HepG2 (cell line): ENCODE data around the gene GPR17. TPM values are rescaled to one million over a fixed set of nuclear protein-coding genes. Genes with fewer than 3 reads are reported as not detected.

Experiments used
- CEBPG ChIP-seq: IDR thresholded peaks from 2 replicates; pipeline ENCODE4 v1.6.1; 2016
- HNF4G ChIP-seq, 2 experiments: sonication (generic) in 1 of 2; formaldehyde crosslinking in 1 of 2; IDR thresholded peaks; 2 replicates each; pipeline versions ENCODE4 v1.4.0 to v1.6.1; 2011 to 2020; ENCODE audit warnings: borderline replicate concordance in 2 of 2, low read depth in 2 of 2, mild to moderate bottlenecking in 2 of 2, low read length in 1 of 2, missing genetic modification reagents in 1 of 2, moderate library complexity in 1 of 2
- HOMEZ ChIP-seq: IDR thresholded peaks from 2 replicates; pipeline ENCODE4 v1.6.1; 2016; ENCODE audit warnings: low read depth
- MYC ChIP-seq: sonication (generic); formaldehyde crosslinking; IDR thresholded peaks from 2 replicates; pipeline ENCODE4 v1.9.0; 2021; ENCODE audit warnings: missing genetic modification reagents, borderline replicate concordance
- POLR2AphosphoS5 ChIP-seq: IDR thresholded peaks from 2 replicates; pipeline ENCODE4 v1.6.1; 2012; ENCODE audit warnings: low read depth, low read length
- THRA ChIP-seq: sonication (generic); formaldehyde crosslinking; IDR thresholded peaks from 2 replicates; pipeline ENCODE4 v1.4.0; 2020; ENCODE audit warnings: missing genetic modification reagents, borderline replicate concordance
- XBP1 ChIP-seq: sonication (generic); formaldehyde crosslinking; IDR thresholded peaks from 2 replicates; pipeline ENCODE4 v1.5.0; 2020; ENCODE audit warnings: missing genetic modification reagents
- ZNF180 ChIP-seq: sonication (generic); formaldehyde crosslinking; IDR thresholded peaks from 2 replicates; pipeline ENCODE4 v1.4.0; 2020; ENCODE audit warnings: low read depth, missing genetic modification reagents, borderline replicate concordance
- ZNF234 ChIP-seq: sonication (generic); formaldehyde crosslinking; conservative IDR thresholded peaks from 2 replicates; pipeline ENCODE4 v1.5.1; 2020; ENCODE audit warnings: mild to moderate bottlenecking, missing genetic modification reagents
- ZNF407 ChIP-seq: sonication (generic); formaldehyde crosslinking; IDR thresholded peaks from one replicate; pipeline ENCODE4 v1.5.1; 2020; ENCODE audit warnings: mild to moderate bottlenecking, missing genetic modification reagents; ENCODE audit errors: not compliant biosample characterization
- ZNF510 ChIP-seq: sonication (generic); formaldehyde crosslinking; IDR thresholded peaks from 2 replicates; pipeline ENCODE4 v1.4.0; 2020; ENCODE audit warnings: low read depth, mild to moderate bottlenecking, missing genetic modification reagents
- ZNF687 ChIP-seq: sonication (generic); formaldehyde crosslinking; IDR thresholded peaks from 2 replicates; pipeline ENCODE4 v1.5.1; 2020; ENCODE audit warnings: mild to moderate bottlenecking, missing genetic modification reagents, moderate library complexity
- ZNF792 ChIP-seq: IDR thresholded peaks from 2 replicates; pipeline ENCODE4 v1.6.1; 2016
- ZZZ3 ChIP-seq: sonication (generic); formaldehyde crosslinking; IDR thresholded peaks from 2 replicates; pipeline ENCODE4 v1.4.0; 2020; ENCODE audit warnings: missing genetic modification reagents, mild to moderate bottlenecking, borderline replicate concordance
- polyA plus RNA-seq, 8 experiments: library from polyadenylated mRNA; depleted of rRNA in 3 of 8; stranded (reverse) in 7 of 8; unstranded in 1 of 8; fragments of >200 nt; fragmentation: Illumina TruSeq in 4 of 8; extraction: Trizol in 4 of 8; gene quantifications; 2 replicates each; pipeline versions ENCODE4 v1.2.1 to v1.2.3, GENCODE V29; 2011 to 2016; ENCODE audit warnings: low read depth in 4 of 8, missing spikeins in 1 of 8, mixed read lengths in 1 of 8; ENCODE audit not compliant: insufficient read depth in 1 of 8
- total RNA-seq, 5 experiments: library from RNA; depleted of rRNA; stranded (reverse); fragments of >200 nt; fragmentation: Illumina TruSeq; extraction: Trizol; gene quantifications; 2 replicates each; pipeline ENCODE4 v1.2.3, GENCODE V29; 2016; ENCODE audit warnings: low read depth in 1 of 5

Gene GPR17
- total and polyA plus RNA-seq, 2 of the 13 experiments (the other 11 are each of a cell fraction or from before 2014, with no cell fraction given) = not detected

- TF ChIP-seq ZNF407 (CRISPR knock-in tag) = peak; percentile 6
- no peak; the same call in 1 of the 2 replicates for TF ChIP-seq ZZZ3
- peak; percentile 87 for TF ChIP-seq THRA (CRISPR knock-in tag)
- TF ChIP-seq ZNF687 (CRISPR knock-in tag) = peak; percentile 66; the same call in 1 of the 2 replicates
- TF ChIP-seq HNF4G (IDR thresholded peaks at IDR 0.05; ENCODE audit: borderline replicate concordance, low read depth, low read length) = no peak
- TF ChIP-seq HNF4G (CRISPR knock-in tag; IDR thresholded peaks at IDR 0.05; ENCODE audit: borderline replicate concordance, low read depth) = no peak; the same call in 1 of the 2 replicates
- no peak for TF ChIP-seq ZNF234 (CRISPR knock-in tag)
- peak; percentile 58 for TF ChIP-seq ZNF792 (CRISPR knock-in tag)
- no peak for TF ChIP-seq ZNF180 (CRISPR knock-in tag)
- TF ChIP-seq CEBPG = peak; percentile 36; the same call in 1 of the 2 replicates
- peak; percentile 83 for TF ChIP-seq MYC
- TF ChIP-seq HOMEZ (CRISPR knock-in tag) = no peak; the same call in 1 of the 2 replicates
- peak; percentile 78 for TF ChIP-seq ZNF510 (CRISPR knock-in tag)
- peak; percentile 95 for TF ChIP-seq POLR2AphosphoS5
- peak; percentile 88; the same call in 1 of the 2 replicates for TF ChIP-seq XBP1 (CRISPR knock-in tag)
These were observed 55.3 kb downstream of the GPR17 start, which contains the start of gene SFT2D3 (continued) for GRCh38 chr2:127701193-127701650.
